Common myeloid progenitor, CD34-positive (primary cell): Measurements from ENCODE around the gene REG1A.
A peak's percentile ranks its signal among the peaks of the same experiment; 100 is the strongest.

Experiments used
- CTCF ChIA-PET: fragments of 350-600 bp; sonication (Branson Sonifier 250); formaldehyde crosslinking; loops from one replicate; lab custom pipeline; 2021; ENCODE audit warnings: antibody characterized with exemption; lab: Charles Lee
- POLR2A ChIA-PET: fragments of 350-600 bp; sonication (Branson Sonifier 250); formaldehyde crosslinking; loops from one replicate; lab custom pipeline; 2021; ENCODE audit warnings: antibody characterized with exemption; lab: Charles Lee
- DNase-seq, 3 donors: peaks; one replicate each; pipeline versions ENCODE4 v3.0.0 to v3.0.0-alpha.2; 2013
- H3K27ac ChIP-seq, 2 experiments: 1 replicate in 1 of 2; 2 replicates in 1 of 2; pipeline ENCODE4 v1.7.0; 2013; ENCODE audit warnings: inconsistent platforms in 2 of 2, low read length in 2 of 2, mild to moderate bottlenecking in 2 of 2, low read depth in 1 of 2, moderate library complexity in 1 of 2; ENCODE audit not compliant: severe bottlenecking in 2 of 2, insufficient read depth in 1 of 2, poor library complexity in 1 of 2
- H3K27me3 ChIP-seq, 5 experiments: replicated peaks in 2 of 5; 1 replicate in 3 of 5; 2 replicates in 2 of 5; pipeline versions ENCODE4 v1.6.1 to v1.7.0; 2013; ENCODE audit warnings: low read length in 4 of 5, mild to moderate bottlenecking in 2 of 5, moderate library complexity in 2 of 5, inconsistent platforms in 1 of 5; ENCODE audit not compliant: insufficient read depth in 5 of 5, control insufficient read depth in 4 of 5
- H3K36me3 ChIP-seq, 4 experiments: 1 replicate in 2 of 4; 2 replicates in 2 of 4; pipeline versions ENCODE4 v1.6.1 to v1.7.0; 2013; ENCODE audit warnings: low read length in 3 of 4, control low read depth in 1 of 4, mild to moderate bottlenecking in 1 of 4; ENCODE audit not compliant: control insufficient read depth in 4 of 4, insufficient read depth in 4 of 4
- H3K4me1 ChIP-seq, 4 experiments: 1 replicate in 3 of 4; 2 replicates in 1 of 4; pipeline versions ENCODE4 v1.6.1 to v1.7.1; 2013; ENCODE audit warnings: low read length in 3 of 4, mild to moderate bottlenecking in 3 of 4, control low read depth in 1 of 4, inconsistent platforms in 1 of 4, moderate library complexity in 1 of 4; ENCODE audit not compliant: control insufficient read depth in 4 of 4, insufficient read depth in 4 of 4; ENCODE audit errors: control extremely low read depth in 1 of 4
- H3K4me3 ChIP-seq, 7 experiments: 1 replicate in 4 of 7; 2 replicates in 3 of 7; pipeline versions ENCODE4 v1.5.1 to v1.7.0; 2013; ENCODE audit warnings: mild to moderate bottlenecking in 7 of 7, low read length in 6 of 7, moderate library complexity in 6 of 7, inconsistent platforms in 2 of 7, low read depth in 2 of 7, control low read depth in 1 of 7; ENCODE audit not compliant: insufficient read depth in 4 of 7, control insufficient read depth in 1 of 7; ENCODE audit errors: extremely low read depth in 1 of 7
- H3K9me3 ChIP-seq, 5 experiments: 1 replicate in 4 of 5; 2 replicates in 1 of 5; pipeline versions ENCODE4 v1.6.1 to v1.7.1; 2013; ENCODE audit warnings: low read length in 4 of 5, mild to moderate bottlenecking in 2 of 5, inconsistent platforms in 1 of 5, low read depth in 1 of 5, moderate library complexity in 1 of 5; ENCODE audit not compliant: control insufficient read depth in 4 of 5, insufficient read depth in 2 of 5; ENCODE audit errors: control extremely low read depth in 1 of 5
- WGBS: methylation state at CpG from one replicate; pipeline ENCODE4 v1.1.5; 2013; ENCODE audit not compliant: insufficient coverage; 5-methylcytosine and 5-hydroxymethylcytosine counted together

Gene REG1A

GRCh38 chr2:79125721-79125985 lies 5.4 kb downstream of the REG1A start:
- CTCF ChIA-PET, result no interaction called here
- WGBS, result no CpG with 5 or more reads among the region's 3 CpGs

GRCh38 chr2:79128406-79128805 lies 8.1 kb downstream of the REG1A start:
- POLR2A ChIA-PET, result no interaction called here
- Histone ChIP-seq H3K27me3 (no peaks in the 10 kb centered on the region), H3K4me3 (no peak overlapping the region), H3K36me3 (no peaks in the 10 kb centered on the region), H3K27ac (no peak overlapping the region), H3K4me1 (peaks cover 0 to 12% (median 5%) of the 10 kb centered on the region in 4 experiments), H3K9me3 (no peaks in the 10 kb centered on the region)
- WGBS, result no CpG with 5 or more reads among the region's 3 CpGs
- CTCF ChIA-PET, result no interaction called here
- no peak for DNase-seq

More at GRCh38 chr2:79125721-79125985, 5.4 kb downstream of the REG1A start:
- DNase-seq, result no peak
- Histone ChIP-seq H3K4me3 (no peak overlapping the region), H3K4me1 (peaks cover 0 to 12% (median 5%) of the 10 kb centered on the region in 4 experiments), H3K9me3 (no peaks in the 10 kb centered on the region), H3K27me3 (no peaks in the 10 kb centered on the region), H3K27ac (no peak overlapping the region), H3K36me3 (no peaks in the 10 kb centered on the region)
- POLR2A ChIA-PET, result no interaction called here

GRCh38 chr2:79129260-79129659 lies 9.0 kb downstream of the REG1A start:
- 98% methylated on average over 5 of the region's 6 CpGs for whole genome bisulfite sequencing
- Histone ChIP-seq H3K27me3 (no peaks in the 10 kb centered on the region), H3K9me3 (no peaks in the 10 kb centered on the region), H3K4me1 (peaks cover 0 to 12% (median 5%) of the 10 kb centered on the region in 4 experiments), H3K27ac (no peak overlapping the region), H3K4me3 (no peak overlapping the region), H3K36me3 (no peaks in the 10 kb centered on the region)
- CTCF ChIA-PET, result no interaction called here
- no peak for DNase-seq
- POLR2A ChIA-PET, result no interaction called here

- POLR2A ChIA-PET, result no interaction called here
- no peaks in the 10 kb centered on the region for H3K27me3 ChIP-seq
Observed at GRCh38 chr2:79129804-79130203, 9.5 kb downstream of the REG1A start.

GRCh38 chr2:79131687-79132086 lies 11.4 kb downstream of the REG1A start:
- POLR2A ChIA-PET, result no interaction called here
- no peaks in the 10 kb centered on the region for H3K36me3 ChIP-seq
- 100% methylated on average over 4 of the region's 4 CpGs for WGBS

More at GRCh38 chr2:79129804-79130203, 9.5 kb downstream of the REG1A start:
- peak; percentile 17 to 62 (median 58) for DNase-seq
- no peaks in the 10 kb centered on the region for H3K36me3 ChIP-seq
- CTCF ChIA-PET, result interaction anchor here (1.5 kb wide), 1 partner anchor 11 kb away, joined by 3 read pairs; no protein-coding TSS in a partner anchor
- H3K4me3 ChIP-seq, result no peak overlapping the region
- H3K27ac ChIP-seq, result no peak overlapping the region
- no peaks in the 10 kb centered on the region for H3K9me3 ChIP-seq
- H3K4me1 ChIP-seq, result peaks cover 0 to 12% (median 5%) of the 10 kb centered on the region in 4 experiments

GRCh38 chr2:79138385-79138784 lies 18.1 kb downstream of the REG1A start:
- Histone ChIP-seq H3K36me3 (no peaks in the 10 kb centered on the region), H3K4me1 (no peaks in the 10 kb centered on the region), H3K9me3 (no peaks in the 10 kb centered on the region), H3K27me3 (no peaks in the 10 kb centered on the region), H3K4me3 (no peak overlapping the region), H3K27ac (no peak overlapping the region)
- ChIA-PET POLR2A (no interaction called here), CTCF (no interaction called here)
- no peak for DNase-seq
- 95% methylated on average over 3 of the region's 3 CpGs for WGBS

More at GRCh38 chr2:79131687-79132086, 11.4 kb downstream of the REG1A start:
- Histone ChIP-seq H3K4me1 (peaks cover 0 to 12% (median 5%) of the 10 kb centered on the region in 4 experiments), H3K4me3 (no peak overlapping the region), H3K27me3 (no peaks in the 10 kb centered on the region), H3K9me3 (no peaks in the 10 kb centered on the region), H3K27ac (no peak overlapping the region)
- no peak for DNase-seq
- CTCF ChIA-PET, result no interaction called here

GRCh38 chr2:79139423-79139822 lies 19.1 kb downstream of the REG1A start:
- H3K36me3 ChIP-seq, result no peaks in the 10 kb centered on the region
- no peak for DNase-seq
- no peak overlapping the region for H3K27ac ChIP-seq
- ChIA-PET CTCF (no interaction called here), POLR2A (no interaction called here)
- H3K27me3 ChIP-seq, result no peaks in the 10 kb centered on the region
- H3K4me1 ChIP-seq, result no peaks in the 10 kb centered on the region
- no peak overlapping the region for H3K4me3 ChIP-seq
- H3K9me3 ChIP-seq, result no peaks in the 10 kb centered on the region
